IMR-90 (cell line): ENCODE measurements around the gene RPS6KA5.

Experiments
- BHLHE40 ChIP-seq: fragments of 150-350 bp; IDR thresholded peaks from 2 replicates; pipeline ENCODE4 v1.6.1; 2016; ENCODE audit warnings: mild to moderate bottlenecking, low read depth, low read length
- CEBPB ChIP-seq: IDR thresholded peaks from 2 replicates; pipeline ENCODE4 v1.6.1; 2012; ENCODE audit warnings: low read depth, low read length, improper control_type of control experiment
- CHD1 ChIP-seq: IDR thresholded peaks from 2 replicates; pipeline ENCODE4 v1.6.1; 2012; ENCODE audit warnings: low read depth, low read length, improper control_type of control experiment
- MAFK ChIP-seq: IDR thresholded peaks from 2 replicates; pipeline ENCODE4 v1.6.1; 2012; ENCODE audit warnings: low read depth, low read length, improper control_type of control experiment
- MXI1 ChIP-seq: IDR thresholded peaks from 2 replicates; pipeline ENCODE4 v1.6.1; 2012; ENCODE audit warnings: low read depth, mild to moderate bottlenecking, low read length, moderate library complexity, borderline replicate concordance
- NFE2L2 ChIP-seq: fragments of 150-350 bp; IDR thresholded peaks from 2 replicates; pipeline ENCODE4 v1.6.1; 2016; ENCODE audit warnings: low read depth, mild to moderate bottlenecking, low read length
- POLR2A ChIP-seq: IDR thresholded peaks from 2 replicates; pipeline ENCODE4 v1.6.1; 2012; ENCODE audit warnings: mild to moderate bottlenecking, low read depth, low read length
- RAD21 ChIP-seq: IDR thresholded peaks from 2 replicates; pipeline ENCODE4 v1.6.1; 2012; ENCODE audit warnings: low read length, improper control_type of control experiment
- RFX5 ChIP-seq: IDR thresholded peaks from 2 replicates; pipeline ENCODE4 v1.8.0; 2012; ENCODE audit warnings: low read depth, mild to moderate bottlenecking, low read length, moderate library complexity
- SMC3 ChIP-seq: fragments of 150-350 bp; IDR thresholded peaks from 2 replicates; pipeline ENCODE4 v1.6.1; 2016; ENCODE audit warnings: low read depth, mild to moderate bottlenecking, antibody characterized with exemption, low read length, moderate library complexity
- TF ChIP-seq, protein P1 (sequence below): fragments of 150-350 bp; IDR thresholded peaks from 2 replicates; pipeline ENCODE4 v1.6.1; 2017; ENCODE audit warnings: mild to moderate bottlenecking, antibody characterized with exemption, low read length, low read depth
- TF ChIP-seq, protein P2 (sequence below): conservative IDR thresholded peaks from 2 replicates; pipeline ENCODE4 v1.5.1; 2012; ENCODE audit warnings: mild to moderate bottlenecking, low read depth, low read length, improper control_type of control experiment
- TF ChIP-seq, protein P3 (sequence below): fragments of 150-350 bp; IDR thresholded peaks from 2 replicates; pipeline ENCODE4 v1.6.1; 2016; ENCODE audit warnings: low read depth, mild to moderate bottlenecking, low read length, moderate library complexity, borderline replicate concordance

DNA sequence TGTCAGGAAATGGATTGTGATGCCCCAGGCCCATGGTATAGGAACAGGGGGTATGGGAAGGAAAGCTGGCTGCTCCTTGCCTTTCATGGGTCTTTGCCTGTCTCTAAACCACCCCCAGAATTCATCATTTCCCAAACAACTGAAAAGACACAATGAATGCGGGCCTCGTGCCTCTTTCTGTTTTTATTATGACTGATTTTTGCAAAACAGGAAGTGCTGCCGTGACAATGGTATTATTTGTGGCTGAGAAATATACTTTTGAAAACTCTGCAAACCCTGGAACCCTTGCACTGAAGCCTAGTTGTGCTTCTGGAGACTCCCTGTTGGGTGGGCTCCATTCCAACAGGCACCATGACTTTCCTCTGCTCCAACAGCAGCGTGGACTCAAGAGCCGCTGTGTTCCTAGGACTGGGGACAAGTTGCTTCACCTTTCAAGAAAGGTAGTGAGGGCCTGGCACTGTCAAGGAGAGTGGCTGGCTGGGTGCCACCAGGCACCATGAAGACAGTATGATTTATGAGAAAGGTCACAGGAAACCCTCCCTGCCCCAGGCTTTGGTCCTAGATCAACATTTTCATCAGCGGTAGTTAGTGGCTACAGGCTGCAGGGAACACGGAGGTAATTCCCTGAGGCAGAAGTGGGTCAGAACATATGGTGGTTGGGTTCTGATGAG, 48.6 kb upstream of the RPS6KA5 start:
- TF ChIP-seq, protein P1, sequence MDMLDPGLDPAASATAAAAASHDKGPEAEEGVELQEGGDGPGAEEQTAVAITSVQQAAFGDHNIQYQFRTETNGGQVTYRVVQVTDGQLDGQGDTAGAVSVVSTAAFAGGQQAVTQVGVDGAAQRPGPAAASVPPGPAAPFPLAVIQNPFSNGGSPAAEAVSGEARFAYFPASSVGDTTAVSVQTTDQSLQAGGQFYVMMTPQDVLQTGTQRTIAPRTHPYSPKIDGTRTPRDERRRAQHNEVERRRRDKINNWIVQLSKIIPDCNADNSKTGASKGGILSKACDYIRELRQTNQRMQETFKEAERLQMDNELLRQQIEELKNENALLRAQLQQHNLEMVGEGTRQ: no peak
- TF ChIP-seq RAD21 (no peak), POLR2A (no peak), CEBPB (no peak), MAFK (no peak), BHLHE40 (no peak), MXI1 (no peak), RFX5 (no peak), NFE2L2 (no peak), SMC3 (no peak), CHD1 (no peak)
- TF ChIP-seq, protein P2, sequence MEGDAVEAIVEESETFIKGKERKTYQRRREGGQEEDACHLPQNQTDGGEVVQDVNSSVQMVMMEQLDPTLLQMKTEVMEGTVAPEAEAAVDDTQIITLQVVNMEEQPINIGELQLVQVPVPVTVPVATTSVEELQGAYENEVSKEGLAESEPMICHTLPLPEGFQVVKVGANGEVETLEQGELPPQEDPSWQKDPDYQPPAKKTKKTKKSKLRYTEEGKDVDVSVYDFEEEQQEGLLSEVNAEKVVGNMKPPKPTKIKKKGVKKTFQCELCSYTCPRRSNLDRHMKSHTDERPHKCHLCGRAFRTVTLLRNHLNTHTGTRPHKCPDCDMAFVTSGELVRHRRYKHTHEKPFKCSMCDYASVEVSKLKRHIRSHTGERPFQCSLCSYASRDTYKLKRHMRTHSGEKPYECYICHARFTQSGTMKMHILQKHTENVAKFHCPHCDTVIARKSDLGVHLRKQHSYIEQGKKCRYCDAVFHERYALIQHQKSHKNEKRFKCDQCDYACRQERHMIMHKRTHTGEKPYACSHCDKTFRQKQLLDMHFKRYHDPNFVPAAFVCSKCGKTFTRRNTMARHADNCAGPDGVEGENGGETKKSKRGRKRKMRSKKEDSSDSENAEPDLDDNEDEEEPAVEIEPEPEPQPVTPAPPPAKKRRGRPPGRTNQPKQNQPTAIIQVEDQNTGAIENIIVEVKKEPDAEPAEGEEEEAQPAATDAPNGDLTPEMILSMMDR: no peak
- TF ChIP-seq, protein P3, sequence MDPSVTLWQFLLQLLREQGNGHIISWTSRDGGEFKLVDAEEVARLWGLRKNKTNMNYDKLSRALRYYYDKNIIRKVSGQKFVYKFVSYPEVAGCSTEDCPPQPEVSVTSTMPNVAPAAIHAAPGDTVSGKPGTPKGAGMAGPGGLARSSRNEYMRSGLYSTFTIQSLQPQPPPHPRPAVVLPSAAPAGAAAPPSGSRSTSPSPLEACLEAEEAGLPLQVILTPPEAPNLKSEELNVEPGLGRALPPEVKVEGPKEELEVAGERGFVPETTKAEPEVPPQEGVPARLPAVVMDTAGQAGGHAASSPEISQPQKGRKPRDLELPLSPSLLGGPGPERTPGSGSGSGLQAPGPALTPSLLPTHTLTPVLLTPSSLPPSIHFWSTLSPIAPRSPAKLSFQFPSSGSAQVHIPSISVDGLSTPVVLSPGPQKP: no peak
